Caco-2 (cell line): ENCODE results near the gene IGF2. TPM values are rescaled to one million over a fixed set of nuclear protein-coding genes. Genes with fewer than 3 reads are reported as not detected.
A peak's percentile ranks its signal among the peaks of the same experiment; 100 is the strongest.

Experiments used
- BruUV-seq: library from RNA; stranded (reverse); fragments of 400-500 nt; replicated peaks from 2 replicates; lab custom pipeline; 2021; lab: Mats Ljungman, UMichigan
- CTCF ChIA-PET: fragments of 300-600 bp; sonication (Branson Sonifier 250); formaldehyde crosslinking; loops from one replicate; lab custom pipeline; 2022; ENCODE audit warnings: antibody characterized with exemption; lab: Charles Lee
- POLR2A ChIA-PET: fragments of 300-600 bp; sonication (Branson Sonifier 250); formaldehyde crosslinking; loops from one replicate; lab custom pipeline; 2022; ENCODE audit warnings: antibody characterized with exemption; lab: Charles Lee
- DNase-seq, 2 experiments: peaks; one replicate each; pipeline versions ENCODE4 v3.0.0 to v3.0.0-alpha.2; 2020 to 2022
- H3K27me3 ChIP-seq: replicated peaks from 2 replicates; pipeline ENCODE4 v1.6.0; 2011; ENCODE audit warnings: low read length; ENCODE audit not compliant: control insufficient read depth, insufficient read depth
- H3K36me3 ChIP-seq: 2 replicates; pipeline ENCODE4 v1.5.1; 2011; ENCODE audit warnings: low read length; ENCODE audit not compliant: control insufficient read depth, insufficient read depth
- H3K4me1 ChIP-seq: fragments of 250-450 bp; sonication (Bioruptor Pico); 2 replicates; pipeline ENCODE4 v1.5.1; 2020; ENCODE audit warnings: mild to moderate bottlenecking
- H3K4me3 ChIP-seq: 2 replicates; pipeline ENCODE4 v1.5.1; 2011; ENCODE audit warnings: low read depth, mild to moderate bottlenecking, control low read depth, low read length
- H3K9me3 ChIP-seq: fragments of 250-450 bp; sonication (Bioruptor Pico); 2 replicates; pipeline ENCODE4 v1.5.1; 2020; ENCODE audit warnings: mild to moderate bottlenecking, moderate library complexity
- H3K27ac Mint-ChIP-seq: one replicate; pipeline ENCODE4 v1.8.0; 2022; ENCODE audit warnings: mixed read lengths; ENCODE audit not compliant: unreplicated experiment
- H3K27me3 Mint-ChIP-seq: one replicate; pipeline ENCODE4 v1.8.0; 2022; ENCODE audit warnings: mixed read lengths; ENCODE audit not compliant: insufficient read depth, unreplicated experiment
- H3K36me3 Mint-ChIP-seq: one replicate; pipeline ENCODE4 v1.8.0; 2022; ENCODE audit warnings: mild to moderate bottlenecking, mixed read lengths; ENCODE audit not compliant: insufficient read depth, unreplicated experiment
- H3K4me1 Mint-ChIP-seq: one replicate; pipeline ENCODE4 v1.8.0; 2022; ENCODE audit warnings: low read depth, mixed read lengths; ENCODE audit not compliant: unreplicated experiment
- H3K4me3 Mint-ChIP-seq: one replicate; pipeline ENCODE4 v1.8.0; 2022; ENCODE audit warnings: mild to moderate bottlenecking, moderate library complexity, mixed read lengths; ENCODE audit not compliant: unreplicated experiment
- H3K9me3 Mint-ChIP-seq: one replicate; pipeline ENCODE4 v1.8.0; 2022; ENCODE audit warnings: mixed read lengths; ENCODE audit not compliant: unreplicated experiment
- intact Hi-C: fragments of 100-400 bp; cut with micrococcal nuclease; formaldehyde crosslinking; loops from one replicate; pipeline ENCODE4 v1.10.0; 2022; ENCODE audit not compliant: unreplicated experiment
- total RNA-seq: library from RNA; stranded (reverse); gene quantifications from 2 replicates; pipeline ENCODE4 v1.2.3, GENCODE V29; 2022
- TF ChIP-seq, protein P1 (sequence below), 2 experiments: fragments of 200-600 bp in 1 of 2; IDR thresholded peaks; 1 replicate in 1 of 2; 2 replicates in 1 of 2; pipeline versions ENCODE4 v1.5.1 to v1.8.0; 2011 to 2022; ENCODE audit warnings: antibody characterized with exemption in 1 of 2, control low read depth in 1 of 2, inconsistent platforms in 1 of 2, low read depth in 1 of 2, low read length in 1 of 2, mild to moderate bottlenecking in 1 of 2, moderate library complexity in 1 of 2; ENCODE audit not compliant: insufficient read depth in 1 of 2, severe bottlenecking in 1 of 2, unreplicated experiment in 1 of 2

Gene IGF2
- total RNA-seq, 1 experiment from 2014 or later = 1,397 TPM

DNA sequence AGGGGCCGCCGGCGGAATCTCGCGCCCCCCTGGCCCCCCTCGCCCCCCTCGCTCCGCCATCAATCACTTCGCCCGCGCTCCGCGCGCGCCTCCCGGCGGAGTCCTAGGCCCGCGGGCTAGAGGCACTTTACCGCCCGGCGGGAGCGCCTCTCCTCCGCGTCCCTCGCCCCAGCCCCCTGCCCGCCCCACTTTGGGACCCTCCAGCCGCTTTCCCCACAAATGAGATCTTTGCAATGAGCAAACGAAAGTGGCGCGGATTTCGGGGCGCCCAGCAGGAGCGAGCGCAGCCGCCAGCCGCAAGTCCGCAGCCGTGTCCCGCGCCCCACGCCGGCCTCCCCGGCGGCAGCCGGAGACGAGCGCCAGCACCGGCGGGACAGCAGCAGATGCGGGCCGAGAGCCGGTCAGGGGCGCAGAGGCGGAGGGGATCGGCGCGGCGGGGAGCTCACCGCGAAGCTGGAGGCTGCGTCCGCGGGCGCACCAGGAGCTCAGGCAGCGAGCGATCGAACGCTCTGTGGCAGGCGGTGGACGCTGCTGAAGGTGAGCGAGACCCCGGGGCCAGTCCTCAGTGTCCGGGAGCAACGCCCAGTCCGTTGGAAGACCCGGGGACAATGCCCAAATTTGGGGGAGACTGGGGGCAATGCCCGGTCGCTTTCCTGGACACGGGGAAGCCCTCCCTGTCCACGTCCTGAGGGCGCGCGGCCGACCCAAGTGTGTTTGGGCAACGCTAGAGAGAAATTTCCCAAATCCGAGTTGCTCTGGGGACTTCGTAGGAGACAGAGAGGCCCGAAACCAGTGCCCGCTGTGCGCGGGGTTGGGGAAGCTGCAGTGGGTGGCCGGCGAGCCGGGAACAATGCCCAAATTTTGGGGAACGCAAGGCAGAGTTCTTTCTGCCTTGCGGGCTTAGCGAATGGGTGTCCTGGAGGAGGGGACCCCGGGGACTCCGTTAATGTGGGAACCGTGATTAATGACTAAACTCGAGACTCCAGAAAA, 1.5 kb upstream of the IGF2 start:
- Histone ChIP-seq H3K27me3 (peaks cover 2% of the 10 kb centered on the region), H3K4me1 (peaks cover 24% of the 10 kb centered on the region), H3K36me3 (no peaks in the 10 kb centered on the region), H3K4me3 (no peak overlapping the region), H3K9me3 (no peaks in the 10 kb centered on the region)
- CTCF ChIA-PET = interaction anchor here (1.0 to 2.9 kb wide), 5 partner anchors 10 to 488 kb away, joined by 3 to 28 read pairs (median 5); no protein-coding TSS in a partner anchor
- peaks cover 26% of the 10 kb centered on the region for H3K36me3 Mint-ChIP-seq
- no peak overlapping the region for H3K27ac Mint-ChIP-seq
- no peak for DNase-seq
- H3K4me1 Mint-ChIP-seq = peaks cover 17% of the 10 kb centered on the region
- peaks cover 26% of the 10 kb centered on the region for H3K27me3 Mint-ChIP-seq
- intact Hi-C loops = no loop called here
- H3K9me3 Mint-ChIP-seq = no peaks in the 10 kb centered on the region
- H3K4me3 Mint-ChIP-seq = peak overlapping the region; percentile 37
- no TSS peak for BruUV-seq
- TF ChIP-seq, protein P1, sequence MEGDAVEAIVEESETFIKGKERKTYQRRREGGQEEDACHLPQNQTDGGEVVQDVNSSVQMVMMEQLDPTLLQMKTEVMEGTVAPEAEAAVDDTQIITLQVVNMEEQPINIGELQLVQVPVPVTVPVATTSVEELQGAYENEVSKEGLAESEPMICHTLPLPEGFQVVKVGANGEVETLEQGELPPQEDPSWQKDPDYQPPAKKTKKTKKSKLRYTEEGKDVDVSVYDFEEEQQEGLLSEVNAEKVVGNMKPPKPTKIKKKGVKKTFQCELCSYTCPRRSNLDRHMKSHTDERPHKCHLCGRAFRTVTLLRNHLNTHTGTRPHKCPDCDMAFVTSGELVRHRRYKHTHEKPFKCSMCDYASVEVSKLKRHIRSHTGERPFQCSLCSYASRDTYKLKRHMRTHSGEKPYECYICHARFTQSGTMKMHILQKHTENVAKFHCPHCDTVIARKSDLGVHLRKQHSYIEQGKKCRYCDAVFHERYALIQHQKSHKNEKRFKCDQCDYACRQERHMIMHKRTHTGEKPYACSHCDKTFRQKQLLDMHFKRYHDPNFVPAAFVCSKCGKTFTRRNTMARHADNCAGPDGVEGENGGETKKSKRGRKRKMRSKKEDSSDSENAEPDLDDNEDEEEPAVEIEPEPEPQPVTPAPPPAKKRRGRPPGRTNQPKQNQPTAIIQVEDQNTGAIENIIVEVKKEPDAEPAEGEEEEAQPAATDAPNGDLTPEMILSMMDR (IDR thresholded peaks at IDR 0.05; ENCODE audit: insufficient read depth in 1 of 2, low read depth in 1 of 2, low read length in 1 of 2, severe bottlenecking in 1 of 2, unreplicated experiment in 1 of 2) = no peak
- POLR2A ChIA-PET = interaction anchor here (1.3 kb wide), 1 partner anchor 70 kb away, joined by 3 read pairs; no protein-coding TSS in a partner anchor

GRCh38 chr11:2139621-2140337, 590 bp upstream of the IGF2 start:
- ChIA-PET POLR2A (interaction anchor here (1.3 kb wide), 1 partner anchor 71 kb away, joined by 3 read pairs; no protein-coding TSS in a partner anchor), CTCF (interaction anchor here (1.0 to 2.9 kb wide), 4 partner anchors 11 to 487 kb away, joined by 3 to 28 read pairs (median 6); no protein-coding TSS in a partner anchor)
- Mint-ChIP-seq H3K4me3 (peak overlapping the region; percentile 37), H3K27me3 (peaks cover 26% of the 10 kb centered on the region), H3K27ac (no peak overlapping the region), H3K4me1 (peaks cover 17% of the 10 kb centered on the region), H3K9me3 (no peaks in the 10 kb centered on the region), H3K36me3 (peaks cover 36% of the 10 kb centered on the region)
- peak in 1 of 2 experiments; percentile 70 for DNase-seq
- intact Hi-C loops = no loop called here
- TF ChIP-seq, protein P1 (IDR thresholded peaks at IDR 0.05; ENCODE audit: insufficient read depth in 1 of 2, low read depth in 1 of 2, low read length in 1 of 2, severe bottlenecking in 1 of 2, unreplicated experiment in 1 of 2) = peak in 1 of 2 experiments; percentile 1
- no peaks in the 10 kb centered on the region for H3K9me3 ChIP-seq
- H3K36me3 ChIP-seq = no peaks in the 10 kb centered on the region
- BruUV-seq = no TSS peak
- peaks cover 2% of the 10 kb centered on the region for H3K27me3 ChIP-seq
- peak overlapping the region; percentile 46 for H3K4me3 ChIP-seq
- peaks cover 24% of the 10 kb centered on the region for H3K4me1 ChIP-seq
